Mesothelial cell of epicardium (in vitro differentiated cells): Measurements from ENCODE around the gene KIAA1755. TPM values are rescaled to one million over a fixed set of nuclear protein-coding genes. Genes with fewer than 3 reads are reported as not detected.

Experiments
- DNase-seq, 2 experiments: peaks; one replicate each; pipeline ENCODE4 v3.0.0; 2021; ENCODE audit warnings: low spot score in 2 of 2; ENCODE audit not compliant: unreplicated experiment in 2 of 2
- H3K27ac Mint-ChIP-seq: 2 replicates; pipeline ENCODE4 v1.8.0; 2021; ENCODE audit warnings: mixed read lengths
- H3K27me3 Mint-ChIP-seq: 2 replicates; pipeline ENCODE4 v1.8.0; 2021; ENCODE audit warnings: low read depth, mixed read lengths
- H3K36me3 Mint-ChIP-seq: 2 replicates; pipeline ENCODE4 v1.8.0; 2021; ENCODE audit warnings: mixed read lengths
- H3K4me1 Mint-ChIP-seq: 2 replicates; pipeline ENCODE4 v1.8.0; 2021; ENCODE audit warnings: mixed read lengths
- H3K4me3 Mint-ChIP-seq: 2 replicates; pipeline ENCODE4 v1.8.0; 2021; ENCODE audit warnings: mild to moderate bottlenecking, moderate library complexity, mixed read lengths
- H3K9me3 Mint-ChIP-seq: 2 replicates; pipeline ENCODE4 v1.8.0; 2021; ENCODE audit warnings: mixed read lengths
- total RNA-seq: library from RNA; stranded (reverse); gene quantifications from 3 replicates; pipeline ENCODE4 v1.2.1, GENCODE V29; 2021
- TF ChIP-seq, protein P1 (sequence below): fragments of 200-600 bp; sonication (generic); IDR thresholded peaks from one replicate; pipeline ENCODE4 v1.5.0; 2021; ENCODE audit warnings: antibody characterized with exemption; ENCODE audit not compliant: unreplicated experiment

Gene KIAA1755
- total RNA-seq, 1 donor from 2014 or later: 4.4 TPM

- Mint-ChIP-seq H3K27me3 (peaks cover 66% of the 10 kb centered on the region), H3K4me3 (no peak overlapping the region), H3K9me3 (peaks cover 16% of the 10 kb centered on the region), H3K4me1 (no peaks in the 10 kb centered on the region), H3K36me3 (no peaks in the 10 kb centered on the region), H3K27ac (no peak overlapping the region)
- no peak for DNase-seq
- TF ChIP-seq, protein P1, sequence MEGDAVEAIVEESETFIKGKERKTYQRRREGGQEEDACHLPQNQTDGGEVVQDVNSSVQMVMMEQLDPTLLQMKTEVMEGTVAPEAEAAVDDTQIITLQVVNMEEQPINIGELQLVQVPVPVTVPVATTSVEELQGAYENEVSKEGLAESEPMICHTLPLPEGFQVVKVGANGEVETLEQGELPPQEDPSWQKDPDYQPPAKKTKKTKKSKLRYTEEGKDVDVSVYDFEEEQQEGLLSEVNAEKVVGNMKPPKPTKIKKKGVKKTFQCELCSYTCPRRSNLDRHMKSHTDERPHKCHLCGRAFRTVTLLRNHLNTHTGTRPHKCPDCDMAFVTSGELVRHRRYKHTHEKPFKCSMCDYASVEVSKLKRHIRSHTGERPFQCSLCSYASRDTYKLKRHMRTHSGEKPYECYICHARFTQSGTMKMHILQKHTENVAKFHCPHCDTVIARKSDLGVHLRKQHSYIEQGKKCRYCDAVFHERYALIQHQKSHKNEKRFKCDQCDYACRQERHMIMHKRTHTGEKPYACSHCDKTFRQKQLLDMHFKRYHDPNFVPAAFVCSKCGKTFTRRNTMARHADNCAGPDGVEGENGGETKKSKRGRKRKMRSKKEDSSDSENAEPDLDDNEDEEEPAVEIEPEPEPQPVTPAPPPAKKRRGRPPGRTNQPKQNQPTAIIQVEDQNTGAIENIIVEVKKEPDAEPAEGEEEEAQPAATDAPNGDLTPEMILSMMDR: no peak
Observed at GRCh38 chr20:38267296-38267695, 6.8 kb upstream of the KIAA1755 start.

- no peaks in the 10 kb centered on the region for H3K36me3 Mint-ChIP-seq
- no peak for DNase-seq
- no peak overlapping the region for H3K27ac Mint-ChIP-seq
- TF ChIP-seq, protein P1: no peak
- H3K4me1 Mint-ChIP-seq: no peaks in the 10 kb centered on the region
- H3K4me3 Mint-ChIP-seq: no peak overlapping the region
- H3K27me3 Mint-ChIP-seq: peaks cover 73% of the 10 kb centered on the region
- H3K9me3 Mint-ChIP-seq: peaks cover 16% of the 10 kb centered on the region
Observed at GRCh38 chr20:38266426-38266825, 5.9 kb upstream of the KIAA1755 start.

GRCh38 chr20:38262931-38263330 is 2.4 kb upstream of the KIAA1755 start:
- TF ChIP-seq, protein P1: no peak
- Mint-ChIP-seq H3K9me3 (peaks cover 16% of the 10 kb centered on the region), H3K4me1 (peaks cover 9% of the 10 kb centered on the region), H3K27me3 (peaks cover 86% of the 10 kb centered on the region), H3K27ac (no peak overlapping the region), H3K36me3 (no peaks in the 10 kb centered on the region), H3K4me3 (no peak overlapping the region)
- DNase-seq: no peak

DNA sequence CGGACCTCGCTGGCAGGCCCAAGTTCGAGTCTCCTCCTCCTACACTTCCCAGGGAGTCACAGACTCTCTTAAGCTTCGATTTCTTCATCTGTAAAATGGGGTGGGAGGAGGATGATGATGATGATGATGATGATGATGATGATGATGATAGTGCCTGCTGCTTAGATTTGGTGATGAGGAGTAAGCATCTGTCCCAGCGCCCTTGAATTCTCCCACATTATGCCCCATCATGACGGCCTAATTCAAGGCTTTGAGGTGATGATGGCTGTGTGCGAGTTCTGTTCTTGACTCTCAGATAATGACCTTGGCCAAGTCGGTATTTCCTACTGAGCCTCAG is 487 bp upstream of the KIAA1755 start:
- peaks cover 72% of the 10 kb centered on the region for H3K27me3 Mint-ChIP-seq
- no peak for DNase-seq
- H3K36me3 Mint-ChIP-seq: no peaks in the 10 kb centered on the region
- peaks cover 16% of the 10 kb centered on the region for H3K9me3 Mint-ChIP-seq
- no peak overlapping the region for H3K27ac Mint-ChIP-seq
- TF ChIP-seq, protein P1: no peak
- peak overlapping the region; percentile 51 for H3K4me3 Mint-ChIP-seq
- H3K4me1 Mint-ChIP-seq: peaks cover 9% of the 10 kb centered on the region

DNA sequence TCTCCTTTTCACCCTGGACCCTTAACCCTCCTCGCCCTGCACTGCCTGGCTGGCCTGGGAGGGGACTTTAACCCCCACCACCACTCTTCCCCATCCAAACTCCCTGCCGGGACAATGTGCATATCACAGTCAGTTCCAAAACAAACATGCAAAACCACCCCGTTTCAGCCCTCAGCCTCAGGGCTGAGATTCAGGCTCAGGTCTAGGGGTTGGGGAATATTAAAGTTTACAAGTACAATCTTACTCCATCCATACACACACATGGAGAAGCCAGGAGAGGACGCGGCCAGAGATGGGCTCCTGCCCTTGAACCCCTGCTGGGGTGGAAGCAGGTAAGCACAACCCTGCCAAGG is 534 bp downstream of the KIAA1755 start:
- H3K4me3 Mint-ChIP-seq: peak overlapping the region; percentile 46
- no peaks in the 10 kb centered on the region for H3K36me3 Mint-ChIP-seq
- TF ChIP-seq, protein P1: no peak
- peaks cover 8% of the 10 kb centered on the region for H3K9me3 Mint-ChIP-seq
- peaks cover 9% of the 10 kb centered on the region for H3K4me1 Mint-ChIP-seq
- no peak for DNase-seq
- peak overlapping the region; percentile 10 for H3K27ac Mint-ChIP-seq
- H3K27me3 Mint-ChIP-seq: peaks cover 63% of the 10 kb centered on the region

- H3K9me3 Mint-ChIP-seq: no peaks in the 10 kb centered on the region
- no peak overlapping the region for H3K4me3 Mint-ChIP-seq
- no peaks in the 10 kb centered on the region for H3K36me3 Mint-ChIP-seq
- no peak for DNase-seq
- H3K27ac Mint-ChIP-seq: no peak overlapping the region
- TF ChIP-seq, protein P1: no peak
- peaks cover 51% of the 10 kb centered on the region for H3K27me3 Mint-ChIP-seq
- peaks cover 9% of the 10 kb centered on the region for H3K4me1 Mint-ChIP-seq
Observed at GRCh38 chr20:38258545-38259215, 1.9 kb downstream of the KIAA1755 start.
